Left cardiac atrium (tissue), 4 donors: ENCODE measurements around the gene SMIM14. TPM values are rescaled to one million over a fixed set of nuclear protein-coding genes. Genes with fewer than 3 reads are reported as not detected.
"Not testable (repeated sequence)": the region's sequence is repeated elsewhere in the genome, so short reads cannot be mapped to it uniquely, and the experiment has no call there.

Experiments used
- ATAC-seq, 2 donors: fragments of 200-7000 bp; cut with Tn5 transposase; one replicate each; pipeline ENCODE4 v1.9.1; 2020; ENCODE audit warnings: mild to moderate bottlenecking in 2 of 2, moderate library complexity in 2 of 2
- DNase-seq: peaks from one replicate; pipeline ENCODE4 v3.0.0-alpha.2; 2020
- intact Hi-C, 2 donors: fragments of 100-400 bp; cut with DNase I; formaldehyde crosslinking; loops; one replicate each; pipeline versions ENCODE4 v1.14.1 to v1.15.1; 2022 to 2023
- total RNA-seq, 2 donors: library from RNA; stranded (reverse); fragmentation: NEBNext Ultra II Directional; extraction: Animal tissue kit (Norgen Biotek cat#: 25700); gene quantifications; one replicate each; pipeline ENCODE4 v1.2.1, GENCODE V29; 2021
- donor health status: DM: no; HTN: yes; CAD: no.
- donor health status: DM: no; HTN: yes; CAD: no; lungs with severe emphysema.
- donor health status: DM: yes; HTN: yes; CAD: no.
- donor health status: Dilated cardiomyopathy.

Gene SMIM14
- total RNA-seq, 2 donors from 2014 or later, result 21.7 to 22.3 TPM

- ATAC-seq (no peak), DNase-seq (no peak)
- intact Hi-C loops, result no loop called here
Measured at GRCh38 chr4:39521253-39521919, 117.3 kb downstream of the SMIM14 start.

GRCh38 chr4:39518484-39518883 lies 120.2 kb downstream of the SMIM14 start:
- intact Hi-C loops, result no loop called here
- ATAC-seq, result no peak
- no peak for DNase-seq

GRCh38 chr4:39516407-39516966 lies 122.2 kb downstream of the SMIM14 start:
- DNase-seq, result no peak
- intact Hi-C loops, result no loop called here

GRCh38 chr4:39515669-39516401 lies 122.8 kb downstream of the SMIM14 start:
- intact Hi-C loops, DNase-seq, ATAC-seq: not testable (repeated sequence)

More at GRCh38 chr4:39516407-39516966, 122.2 kb downstream of the SMIM14 start:
- no peak for ATAC-seq

- intact Hi-C loops, result no loop called here
- ATAC-seq (no peak), DNase-seq (no peak)
Measured at GRCh38 chr4:39514888-39515401, 123.7 kb downstream of the SMIM14 start.

- ATAC-seq, intact Hi-C loops, DNase-seq: not testable (repeated sequence)
Measured at GRCh38 chr4:39514266-39514665, 124.4 kb downstream of the SMIM14 start.

- intact Hi-C loops, result no loop called here
- no peak for DNase-seq
- no peak for ATAC-seq
Measured at GRCh38 chr4:39510348-39510929, 128.2 kb downstream of the SMIM14 start.

- ATAC-seq, result no peak
- intact Hi-C loops, result no loop called here
- no peak for DNase-seq
Measured at GRCh38 chr4:39505581-39505980, 133.1 kb downstream of the SMIM14 start.

GRCh38 chr4:39504538-39504937 lies 134.1 kb downstream of the SMIM14 start:
- ATAC-seq, result no peak
- intact Hi-C loops, result no loop called here
- DNase-seq, result no peak

GRCh38 chr4:39502664-39503035 lies 136.0 kb downstream of the SMIM14 start:
- peak; percentile 60 for DNase-seq
- intact Hi-C loops, result not testable (repeated sequence)
- ATAC-seq, result peak in 1 of 2 donors; percentile 33

GRCh38 chr4:39502019-39502663 lies 136.5 kb downstream of the SMIM14 start:
- intact Hi-C loops, result no loop called here
- ATAC-seq, result peak in 1 of 2 donors; percentile 86
- DNase-seq, result no peak

- DNase-seq (no peak), ATAC-seq (no peak)
- intact Hi-C loops, result no loop called here
Measured at GRCh38 chr4:39498727-39499020, 140.0 kb downstream of the SMIM14 start.

GRCh38 chr4:39497909-39498726 lies 140.5 kb downstream of the SMIM14 start:
- ATAC-seq (no peak), DNase-seq (no peak)
- intact Hi-C loops, result no loop called here

Other genes with a start within 250 kb of the SMIM14 start
- gene KLB, start 231.9 kb downstream of the SMIM14 start, total RNA-seq, result 1 to 10 TPM; 1.7 to 5.0 TPM
- 1,000 to 10,000 TPM; 1,080 to 1,082 TPM for gene RPL9, start 179.9 kb downstream of the SMIM14 start, total RNA-seq
- gene LIAS, start 179.8 kb downstream of the SMIM14 start, total RNA-seq, result 10 to 100 TPM; 16.7 to 24.1 TPM
- gene UGDH, start 111.4 kb downstream of the SMIM14 start, total RNA-seq, result 10 to 100 TPM; 28.7 to 40.6 TPM
- 10 to 100 TPM; 52.2 to 60.9 TPM for gene UBE2K, start 59.3 kb upstream of the SMIM14 start, total RNA-seq